Neural progenitor cell (in vitro differentiated cells): ENCODE data around the gene KNOP1. TPM values are rescaled to one million over a fixed set of nuclear protein-coding genes. Genes with fewer than 3 reads are reported as not detected.
"Not testable (repeated sequence)": the region's sequence is repeated elsewhere in the genome, so short reads cannot be mapped to it uniquely, and the experiment has no call there.

Experiments used
- DNase-seq: peaks from one replicate; pipeline ENCODE4 v3.0.0-alpha.2; 2016; ENCODE audit warnings: low spot score
- H2AFZ ChIP-seq: fragments of 200-600 bp; sonication (generic); replicated peaks from 2 replicates; pipeline ENCODE4 v1.6.1; 2016; ENCODE audit warnings: antibody characterized with exemption
- H3F3A ChIP-seq: fragments of 200-600 bp; sonication (generic); 2 replicates; pipeline ENCODE4 v1.6.1; 2016; ENCODE audit warnings: antibody characterized with exemption, low read depth
- H3K27ac ChIP-seq: fragments of 200-600 bp; sonication (generic); 2 replicates; pipeline ENCODE4 v1.5.1; 2016; ENCODE audit warnings: mild to moderate bottlenecking
- H3K27me3 ChIP-seq: fragments of 200-600 bp; sonication (generic); 2 replicates; pipeline ENCODE4 v1.6.1; 2016; ENCODE audit warnings: mild to moderate bottlenecking, moderate library complexity
- H3K36me3 ChIP-seq: fragments of 200-600 bp; sonication (generic); 2 replicates; pipeline ENCODE4 v1.5.1; 2016
- H3K4me1 ChIP-seq: fragments of 200-600 bp; sonication (generic); 2 replicates; pipeline ENCODE4 v1.6.1; 2016; ENCODE audit warnings: mixed run types
- H3K4me2 ChIP-seq: fragments of 200-600 bp; sonication (generic); 2 replicates; pipeline ENCODE4 v1.6.1; 2016
- H3K4me3 ChIP-seq: fragments of 200-600 bp; sonication (generic); 2 replicates; pipeline ENCODE4 v1.5.1; 2016
- H3K79me2 ChIP-seq: fragments of 200-600 bp; sonication (generic); 2 replicates; pipeline ENCODE4 v1.6.1; 2016; ENCODE audit warnings: low read depth
- H3K9ac ChIP-seq: fragments of 200-600 bp; sonication (generic); 2 replicates; pipeline ENCODE4 v1.6.1; 2016
- H3K9me3 ChIP-seq: fragments of 200-600 bp; sonication (generic); 2 replicates; pipeline ENCODE4 v1.5.1; 2016; ENCODE audit warnings: low read depth
- H4K20me1 ChIP-seq: fragments of 200-600 bp; sonication (generic); 2 replicates; pipeline ENCODE4 v1.6.1; 2016; ENCODE audit warnings: low read depth
- H3K27ac Mint-ChIP-seq: 3 replicates; pipeline ENCODE4 v1.8.0; 2021; ENCODE audit warnings: mixed read lengths
- H3K27me3 Mint-ChIP-seq: 2 replicates; pipeline ENCODE4 v1.8.0; 2022; ENCODE audit warnings: low read depth, mild to moderate bottlenecking, inconsistent platforms, moderate library complexity, mixed read lengths; ENCODE audit not compliant: insufficient read depth
- H3K36me3 Mint-ChIP-seq: 3 replicates; pipeline ENCODE4 v1.8.0; 2021; ENCODE audit warnings: mixed read lengths
- H3K4me1 Mint-ChIP-seq: 3 replicates; pipeline ENCODE4 v1.8.0; 2021; ENCODE audit warnings: mixed read lengths
- H3K4me3 Mint-ChIP-seq: 3 replicates; pipeline ENCODE4 v1.8.0; 2021; ENCODE audit warnings: mild to moderate bottlenecking, moderate library complexity, mixed read lengths
- H3K9me3 Mint-ChIP-seq: 3 replicates; pipeline ENCODE4 v1.8.0; 2020; ENCODE audit warnings: mixed read lengths
- EZH2 ChIP-seq: fragments of 200-600 bp; sonication (generic); IDR thresholded peaks from 2 replicates; pipeline ENCODE4 v1.6.1; 2017; ENCODE audit warnings: antibody characterized with exemption, mild to moderate bottlenecking, moderate library complexity
- EZH2phosphoT487 ChIP-seq: fragments of 200-600 bp; sonication (generic); IDR thresholded peaks from 2 replicates; pipeline ENCODE4 v1.6.1; 2017; ENCODE audit warnings: antibody characterized with exemption
- total RNA-seq: library from RNA; depleted of rRNA; stranded (reverse); fragments of >200 nt; gene quantifications from 2 replicates; pipeline ENCODE4 v1.2.3, GENCODE V29; 2015; ENCODE audit warnings: low replicate concordance
- TF ChIP-seq, protein P1 (sequence below): fragments of 200-600 bp; sonication (generic); IDR thresholded peaks from 2 replicates; pipeline ENCODE4 v1.5.1; 2017; ENCODE audit warnings: antibody characterized with exemption, mild to moderate bottlenecking

The KNOP1 gene
- total RNA-seq, 1 donor from 2014 or later, result 130 TPM

GRCh38 chr16:19674485-19674884 is 43.5 kb downstream of the KNOP1 start:
- Histone ChIP-seq H3K9me3 (no peaks in the 10 kb centered on the region), H4K20me1 (no peaks in the 10 kb centered on the region), H3K27ac (no peak overlapping the region), H2AFZ (no peak overlapping the region), H3K79me2 (no peaks in the 10 kb centered on the region), H3K4me3 (no peak overlapping the region), H3F3A (no peaks in the 10 kb centered on the region), H3K4me2 (no peak overlapping the region), H3K9ac (no peak overlapping the region), H3K27me3 (no peaks in the 10 kb centered on the region), H3K36me3 (no peaks in the 10 kb centered on the region), H3K4me1 (no peaks in the 10 kb centered on the region)
- Mint-ChIP-seq H3K4me3 (no peak overlapping the region), H3K27me3 (no peaks in the 10 kb centered on the region), H3K9me3 (no peaks in the 10 kb centered on the region), H3K36me3 (peaks cover 16% of the 10 kb centered on the region), H3K27ac (no peak overlapping the region), H3K4me1 (no peaks in the 10 kb centered on the region)
- TF ChIP-seq EZH2, result no peak
- TF ChIP-seq, protein P1, sequence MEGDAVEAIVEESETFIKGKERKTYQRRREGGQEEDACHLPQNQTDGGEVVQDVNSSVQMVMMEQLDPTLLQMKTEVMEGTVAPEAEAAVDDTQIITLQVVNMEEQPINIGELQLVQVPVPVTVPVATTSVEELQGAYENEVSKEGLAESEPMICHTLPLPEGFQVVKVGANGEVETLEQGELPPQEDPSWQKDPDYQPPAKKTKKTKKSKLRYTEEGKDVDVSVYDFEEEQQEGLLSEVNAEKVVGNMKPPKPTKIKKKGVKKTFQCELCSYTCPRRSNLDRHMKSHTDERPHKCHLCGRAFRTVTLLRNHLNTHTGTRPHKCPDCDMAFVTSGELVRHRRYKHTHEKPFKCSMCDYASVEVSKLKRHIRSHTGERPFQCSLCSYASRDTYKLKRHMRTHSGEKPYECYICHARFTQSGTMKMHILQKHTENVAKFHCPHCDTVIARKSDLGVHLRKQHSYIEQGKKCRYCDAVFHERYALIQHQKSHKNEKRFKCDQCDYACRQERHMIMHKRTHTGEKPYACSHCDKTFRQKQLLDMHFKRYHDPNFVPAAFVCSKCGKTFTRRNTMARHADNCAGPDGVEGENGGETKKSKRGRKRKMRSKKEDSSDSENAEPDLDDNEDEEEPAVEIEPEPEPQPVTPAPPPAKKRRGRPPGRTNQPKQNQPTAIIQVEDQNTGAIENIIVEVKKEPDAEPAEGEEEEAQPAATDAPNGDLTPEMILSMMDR, result no peak
- TF ChIP-seq EZH2phosphoT487, result no peak
- no peak for DNase-seq

DNA sequence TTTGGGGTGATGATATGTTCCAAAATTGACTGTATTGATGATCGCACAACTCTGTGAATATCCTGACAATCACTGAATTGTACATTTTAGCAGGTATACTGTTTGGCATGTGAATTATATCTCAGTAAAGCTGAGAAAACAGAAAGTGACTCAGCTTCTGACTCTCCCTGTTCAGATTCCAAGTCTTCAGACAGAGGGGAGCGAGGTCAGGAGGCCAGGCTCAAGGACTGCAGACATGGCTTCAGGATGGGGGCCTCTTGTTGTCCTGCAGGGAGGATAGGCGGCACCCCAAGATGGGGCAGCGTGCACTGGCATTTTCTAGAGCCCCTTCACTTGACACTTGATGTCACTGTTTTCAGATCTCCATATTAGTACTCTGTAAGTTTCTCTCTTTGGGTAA is 45.6 kb downstream of the KNOP1 start:
- no peak overlapping the region for H3K27ac Mint-ChIP-seq
- Histone ChIP-seq H3K36me3 (no peaks in the 10 kb centered on the region), H3K79me2 (no peaks in the 10 kb centered on the region), H3K4me2 (no peak overlapping the region), H3K4me3 (no peak overlapping the region), H3K9ac (no peak overlapping the region), H2AFZ (no peak overlapping the region), H3K9me3 (no peaks in the 10 kb centered on the region), H3F3A (no peaks in the 10 kb centered on the region), H3K27ac (no peak overlapping the region), H3K4me1 (no peaks in the 10 kb centered on the region), H4K20me1 (no peaks in the 10 kb centered on the region), H3K27me3 (no peaks in the 10 kb centered on the region)
- H3K4me3 Mint-ChIP-seq, result no peak overlapping the region
- no peaks in the 10 kb centered on the region for H3K9me3 Mint-ChIP-seq
- no peaks in the 10 kb centered on the region for H3K27me3 Mint-ChIP-seq
- H3K36me3 Mint-ChIP-seq, result peaks cover 19% of the 10 kb centered on the region
- DNase-seq, result no peak
- TF ChIP-seq EZH2phosphoT487 (no peak), EZH2 (no peak)
- TF ChIP-seq, protein P1, result no peak
- peaks cover 2% of the 10 kb centered on the region for H3K4me1 Mint-ChIP-seq

- Histone ChIP-seq H3K9ac (no peak overlapping the region), H3K4me2 (no peak overlapping the region), H3K9me3 (peaks cover 7% of the 10 kb centered on the region), H3K36me3 (peaks cover 5% of the 10 kb centered on the region), H3K4me3 (no peak overlapping the region), H4K20me1 (no peaks in the 10 kb centered on the region), H2AFZ (no peak overlapping the region), H3K4me1 (peaks cover 1% of the 10 kb centered on the region), H3K27me3 (no peaks in the 10 kb centered on the region), H3K27ac (no peak overlapping the region), H3F3A (no peaks in the 10 kb centered on the region), H3K79me2 (no peaks in the 10 kb centered on the region)
- no peak for DNase-seq
- TF ChIP-seq, protein P1, result no peak
- TF ChIP-seq EZH2 (no peak), EZH2phosphoT487 (no peak)
- Mint-ChIP-seq H3K27me3 (no peaks in the 10 kb centered on the region), H3K4me1 (peaks cover 6% of the 10 kb centered on the region), H3K9me3 (no peaks in the 10 kb centered on the region), H3K27ac (no peak overlapping the region), H3K36me3 (peaks cover 23% of the 10 kb centered on the region), H3K4me3 (no peak overlapping the region)
Observed at GRCh38 chr16:19666477-19666876, 51.5 kb downstream of the KNOP1 start.

DNA sequence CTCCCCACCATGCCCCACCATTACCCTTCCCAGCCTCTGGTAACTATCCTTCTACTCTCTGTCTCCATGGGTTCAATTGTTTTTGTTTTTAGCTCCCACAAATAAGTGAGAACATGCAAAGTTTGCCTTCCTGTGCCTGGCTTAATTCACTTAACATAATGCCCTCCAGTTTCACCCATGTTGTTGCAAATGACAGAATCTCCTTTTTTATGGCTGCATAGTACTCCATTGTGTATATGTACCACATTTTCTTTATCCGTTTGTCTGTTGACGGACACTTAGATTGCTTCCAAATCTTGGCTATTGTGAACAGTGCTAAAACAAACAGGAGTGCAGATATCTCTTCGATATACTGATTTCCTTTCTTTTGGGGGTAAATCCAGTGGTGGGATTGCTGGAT is 52.7 kb downstream of the KNOP1 start:
- not testable (repeated sequence) for H3K4me1 ChIP-seq, H3K4me3 ChIP-seq
- peaks cover 29% of the 10 kb centered on the region for H3K36me3 Mint-ChIP-seq

More for the DNA sequence above, 52.7 kb downstream of the KNOP1 start:
- not testable (repeated sequence) for DNase-seq, H3K79me2 ChIP-seq, H3F3A ChIP-seq, H3K9me3 Mint-ChIP-seq, H3K4me2 ChIP-seq, H4K20me1 ChIP-seq, H3K9me3 ChIP-seq, H3K27ac Mint-ChIP-seq, H2AFZ ChIP-seq, H3K9ac ChIP-seq, H3K36me3 ChIP-seq, H3K27me3 ChIP-seq, H3K27me3 Mint-ChIP-seq, H3K4me3 Mint-ChIP-seq, H3K27ac ChIP-seq
- peaks cover 11% of the 10 kb centered on the region for H3K4me1 Mint-ChIP-seq
